ENCODE results near the gene FAM227B.
A peak's percentile ranks its signal among the peaks of the same experiment; 100 is the strongest.
"Not testable (repeated sequence)": the region's sequence is repeated elsewhere in the genome, so short reads cannot be mapped to it uniquely, and the experiment has no call there.

The FAM227B gene

DNA sequence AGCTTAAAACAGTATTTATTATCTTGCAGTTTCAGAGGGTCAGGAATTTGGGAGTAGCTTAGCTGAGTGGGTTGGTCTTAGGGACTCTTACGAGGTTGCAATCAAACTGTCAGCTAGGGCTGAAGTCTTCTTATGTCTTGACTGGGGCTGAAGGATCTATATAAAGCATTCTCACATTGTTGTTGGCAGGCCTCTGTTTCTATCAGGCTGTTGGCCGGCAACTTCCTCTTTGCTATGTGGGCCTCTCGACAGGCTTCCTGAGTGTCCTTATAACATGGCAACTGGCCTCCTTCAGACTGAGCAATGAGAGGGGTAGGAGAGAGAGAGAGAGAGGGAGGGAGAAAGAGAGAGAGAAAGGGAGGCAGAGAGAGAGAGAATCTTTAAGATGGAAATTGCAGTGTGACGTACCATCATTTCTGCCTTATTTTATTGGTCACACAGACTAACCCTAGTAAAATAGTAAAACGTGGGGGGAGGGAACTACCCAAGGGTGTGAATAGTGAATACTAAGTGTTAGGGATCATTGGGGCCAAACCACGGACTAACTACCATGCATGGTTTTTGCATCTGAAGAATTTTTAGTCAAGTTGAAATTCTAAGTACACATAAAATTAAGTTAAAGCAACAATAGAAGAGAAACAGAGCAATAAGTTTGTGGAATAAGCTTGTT, 181.5 kb downstream of the FAM227B start:
- no peak for DNase-seq (ENCODE audit: low spot score)

DNA sequence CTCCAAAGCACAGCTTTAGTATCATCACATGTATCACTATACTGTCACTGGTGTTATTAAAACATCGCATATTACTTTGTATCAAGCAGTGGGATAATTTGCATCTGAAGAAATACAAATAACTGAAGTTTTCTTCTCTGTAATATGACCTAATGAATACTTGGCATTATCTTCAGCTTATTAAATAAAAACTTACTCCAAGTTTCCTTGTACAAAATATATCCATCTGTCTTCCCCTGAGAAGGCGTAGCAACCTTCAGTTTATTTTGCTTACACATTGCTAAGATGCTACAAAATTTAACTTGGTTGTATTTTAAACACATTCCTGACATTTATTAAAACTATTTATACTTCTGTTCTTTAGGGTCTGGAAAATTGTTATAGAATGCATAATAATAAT, 183.9 kb downstream of the FAM227B start:
- no peak for DNase-seq (ENCODE audit: low spot score)

DNA sequence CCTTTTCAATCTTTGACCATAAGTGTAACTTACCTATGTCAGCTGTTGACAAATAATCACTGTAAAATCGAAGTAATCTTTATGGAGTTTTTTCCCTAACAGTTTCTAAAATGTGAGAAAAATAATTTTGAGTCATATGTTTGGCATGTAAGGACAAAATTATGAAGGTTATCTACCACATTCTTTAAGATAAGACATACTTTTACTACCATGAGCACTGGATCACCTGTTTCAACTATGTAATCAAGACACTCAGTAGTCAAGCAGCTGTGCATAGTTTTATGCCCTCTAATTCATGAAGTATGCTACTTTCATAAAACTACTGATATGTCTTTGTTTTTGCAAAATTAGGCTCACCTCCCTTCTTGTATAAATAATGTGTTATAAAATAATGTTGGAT, 185.4 kb downstream of the FAM227B start:
- no peak for DNase-seq (ENCODE audit: low spot score)

DNA sequence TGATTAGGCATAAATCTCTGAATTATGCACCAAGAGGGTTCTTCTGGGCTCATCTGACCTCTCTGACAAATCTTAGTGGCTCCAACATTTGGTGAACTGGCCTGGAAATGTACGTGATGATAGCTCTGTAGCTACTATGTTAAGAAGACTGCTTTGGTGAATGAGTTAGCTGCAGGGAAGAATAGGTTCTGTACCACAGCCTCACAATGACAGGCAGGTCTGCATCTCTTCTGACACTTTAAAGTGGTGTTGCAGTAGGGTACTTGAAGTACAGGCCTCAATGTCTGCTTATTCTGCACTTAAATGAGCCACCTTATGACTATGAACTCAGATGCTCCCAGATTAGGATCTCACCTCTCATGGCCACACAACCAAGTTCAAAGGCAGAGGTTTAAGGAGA, 190.6 kb downstream of the FAM227B start:
- no peak for DNase-seq (ENCODE audit: low spot score)

DNA sequence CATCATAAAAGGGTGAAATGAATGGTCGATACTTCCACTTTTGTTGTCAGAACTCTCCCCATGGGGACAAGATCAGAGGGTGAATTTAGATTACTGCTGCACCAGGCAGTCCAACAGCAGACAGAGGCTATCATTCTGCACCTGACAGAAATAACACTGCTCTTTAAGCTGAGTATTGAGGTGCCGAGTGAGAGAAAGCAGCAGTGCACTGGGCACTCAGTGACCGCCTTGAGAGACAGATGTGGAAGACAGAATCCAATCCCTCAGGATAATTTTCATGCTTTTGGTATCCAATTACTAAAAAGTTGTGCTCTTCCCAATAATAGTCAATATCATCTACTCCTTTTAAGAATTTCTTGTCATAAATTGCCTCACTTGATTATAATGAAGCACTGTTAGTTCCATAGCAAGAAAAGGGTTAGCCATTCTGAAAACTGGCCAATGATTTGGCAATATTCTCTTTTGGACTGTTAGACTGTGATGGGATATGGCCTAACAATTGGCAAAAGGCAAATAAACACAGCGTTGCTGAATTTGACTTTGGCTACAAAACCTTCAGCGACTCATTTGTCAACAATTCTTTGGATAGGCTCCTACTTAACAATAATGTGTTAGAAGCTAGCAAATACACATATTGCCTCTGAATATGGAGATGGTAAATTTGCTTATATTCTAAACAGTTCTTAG, 192.1 kb downstream of the FAM227B start:
- DNase-seq (ENCODE audit: low spot score) = no peak

DNA sequence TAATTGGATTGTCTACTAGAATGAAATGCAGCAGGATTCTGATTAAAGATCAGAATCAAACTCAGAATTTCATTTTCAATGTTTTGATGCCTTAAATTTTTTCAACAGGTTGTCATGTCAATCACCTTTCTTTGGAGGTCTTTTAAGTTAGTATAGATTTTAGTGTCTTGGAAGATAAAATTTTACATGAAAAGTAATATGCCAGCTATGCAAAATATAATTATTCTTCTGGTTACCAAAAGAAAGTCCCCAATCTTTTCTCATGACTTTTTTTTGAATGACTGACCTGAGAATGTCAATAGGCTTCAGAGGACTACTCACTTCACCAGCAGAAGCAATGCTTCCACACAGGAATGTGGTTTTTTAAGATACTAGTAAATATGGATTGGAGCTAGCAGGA, 193.2 kb downstream of the FAM227B start:
- no peak for DNase-seq (ENCODE audit: low spot score)

DNA sequence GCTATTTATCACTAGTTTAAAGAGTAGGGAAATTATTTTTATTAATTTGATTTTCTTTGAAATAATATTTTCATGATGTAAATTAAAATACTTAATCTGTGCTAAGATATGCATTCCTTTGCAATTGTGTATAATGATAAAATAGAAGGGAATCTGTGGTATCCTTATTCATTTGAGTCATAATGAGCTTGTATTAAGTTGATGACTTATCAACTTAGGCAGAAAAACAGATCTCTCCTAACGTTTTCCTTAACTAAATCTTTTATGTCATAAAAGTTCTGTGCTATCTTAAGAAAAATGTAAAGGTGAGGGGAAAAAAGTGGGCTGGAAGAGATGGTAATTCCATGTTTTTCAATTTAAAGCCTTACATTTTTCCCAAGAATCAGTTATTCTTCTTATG, 195.7 kb downstream of the FAM227B start:
- no peak for DNase-seq (ENCODE audit: low spot score)

DNA sequence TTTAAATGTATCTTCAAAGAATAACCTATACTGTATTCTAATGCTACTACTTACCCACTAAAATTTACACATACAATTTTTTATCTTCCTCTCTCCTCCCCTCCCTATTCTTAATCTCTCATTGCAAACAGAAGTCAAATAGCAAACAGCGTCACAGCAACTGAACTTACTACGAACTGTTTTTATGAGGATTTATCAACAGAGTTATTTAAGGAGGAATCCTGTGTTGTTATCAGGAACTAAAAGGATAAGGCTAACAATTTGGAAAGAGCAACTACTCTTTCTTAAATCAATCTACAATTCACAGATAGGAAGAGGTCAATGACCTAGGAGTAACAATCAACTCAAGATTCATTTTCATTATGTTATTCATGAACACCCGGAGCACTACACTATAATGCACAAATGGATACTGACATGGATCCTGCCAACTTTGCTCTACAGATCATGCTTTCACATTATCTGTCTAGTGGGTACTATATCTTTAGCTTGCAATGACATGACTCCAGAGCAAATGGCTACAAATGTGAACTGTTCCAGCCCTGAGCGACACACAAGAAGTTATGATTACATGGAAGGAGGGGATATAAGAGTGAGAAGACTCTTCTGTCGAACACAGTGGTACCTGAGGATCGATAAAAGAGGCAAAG, 196.6 kb downstream of the FAM227B start:
- no peak for DNase-seq (ENCODE audit: low spot score)

DNA sequence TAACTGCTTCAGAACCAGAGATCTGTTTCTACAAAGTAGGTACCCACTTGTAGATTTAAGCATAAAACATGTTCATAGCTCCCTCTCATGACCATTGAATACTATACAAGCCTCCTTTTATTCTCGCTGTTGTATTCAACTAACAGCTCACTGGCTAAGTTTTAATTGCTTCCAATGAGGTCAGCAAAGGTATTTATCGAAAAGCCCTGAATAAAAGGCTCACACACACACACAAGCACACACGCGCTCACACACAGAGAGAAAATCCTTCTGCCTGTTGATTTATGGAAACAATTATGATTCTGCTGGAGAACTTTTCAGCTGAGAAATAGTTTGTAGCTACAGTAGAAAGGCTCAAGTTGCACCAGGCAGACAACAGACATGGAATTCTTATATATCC, 197.6 kb downstream of the FAM227B start, which contains the start of gene FGF7:
Gene FGF7, plus strand, starts transcription at position 222 of the 400 bp plus-strand sequence. CDS start 1,056 bp downstream, outside the sequence.
- DNase-seq (ENCODE audit: low spot score) = no peak

DNA sequence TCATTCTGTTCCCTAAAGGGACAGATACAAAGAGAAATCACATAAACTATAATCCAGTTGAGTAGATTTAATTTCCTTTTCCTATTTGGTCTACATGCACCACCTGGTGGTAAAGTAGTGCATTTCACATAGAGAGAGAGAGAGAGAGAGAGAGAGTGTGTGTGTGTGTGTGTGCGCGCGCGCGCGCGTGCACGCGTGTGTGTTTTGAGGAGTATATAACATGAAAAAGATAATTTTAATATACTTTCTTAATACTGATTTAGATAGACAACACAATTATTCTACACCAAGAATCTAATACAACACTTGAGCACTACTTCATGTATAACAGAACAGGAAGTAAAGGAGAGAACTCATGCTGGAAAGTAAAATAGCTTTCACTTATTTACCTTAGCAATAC, 198.6 kb downstream of the FAM227B start:
- peak; percentile 62 for DNase-seq (ENCODE audit: low spot score)

DNA sequence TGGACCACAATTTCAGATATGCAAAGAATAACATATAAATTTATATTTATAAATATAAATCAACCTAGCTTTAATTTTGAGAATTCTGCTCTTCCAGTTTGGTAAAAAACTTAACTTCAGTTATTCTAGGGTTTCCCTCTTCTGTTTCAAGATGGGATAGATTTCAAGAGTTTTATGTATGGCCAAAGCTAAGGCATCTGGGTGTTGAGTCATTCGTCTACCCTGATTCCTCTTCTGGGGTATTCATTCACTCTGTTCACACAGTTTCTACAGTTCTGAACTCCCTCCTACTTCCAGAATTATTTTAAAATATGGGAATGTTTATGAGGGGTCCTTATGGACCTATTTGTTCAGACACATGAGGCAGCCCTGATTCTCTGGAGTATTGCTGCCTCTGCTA, 201.8 kb downstream of the FAM227B start:
- DNase-seq (ENCODE audit: low spot score) = peak; percentile 47

DNA sequence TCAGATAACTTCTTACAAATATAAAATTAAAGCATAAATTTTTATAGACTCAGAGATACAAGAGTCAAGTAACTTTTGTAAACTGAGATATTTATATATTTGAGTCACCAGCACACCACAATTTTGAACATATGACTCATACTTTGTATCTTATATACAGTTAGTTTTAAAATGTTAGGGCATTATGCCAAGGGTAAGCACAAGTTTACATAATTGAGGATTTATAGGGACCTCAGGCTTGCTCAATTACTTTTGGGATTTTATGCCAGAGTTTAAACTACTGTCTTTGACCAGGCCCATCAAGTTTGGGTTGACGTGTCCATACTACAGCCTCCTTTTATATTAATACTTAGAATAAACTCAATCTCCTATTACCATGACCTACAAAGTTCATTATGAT, 205.0 kb downstream of the FAM227B start:
- DNase-seq (ENCODE audit: low spot score) = peak; percentile 2

DNA sequence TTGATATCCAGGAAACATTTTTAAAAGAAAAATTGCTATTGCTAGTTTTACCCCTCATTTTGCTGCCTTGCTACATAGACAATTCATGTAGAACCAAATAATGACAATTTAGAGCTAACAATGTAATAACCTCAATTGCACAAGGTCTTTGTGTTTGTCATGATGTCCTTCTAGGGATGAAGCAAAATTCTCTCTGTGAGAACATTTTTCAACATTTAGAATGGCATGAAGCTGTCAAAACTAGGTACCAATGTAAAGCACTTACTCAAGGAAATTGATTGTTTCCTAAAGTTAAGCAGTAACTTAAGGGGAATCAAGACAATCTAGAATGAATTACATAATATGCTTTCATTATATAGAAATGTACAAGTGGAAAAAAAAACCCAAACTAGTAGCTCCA, 205.5 kb downstream of the FAM227B start:
- DNase-seq (ENCODE audit: low spot score) = no peak

DNA sequence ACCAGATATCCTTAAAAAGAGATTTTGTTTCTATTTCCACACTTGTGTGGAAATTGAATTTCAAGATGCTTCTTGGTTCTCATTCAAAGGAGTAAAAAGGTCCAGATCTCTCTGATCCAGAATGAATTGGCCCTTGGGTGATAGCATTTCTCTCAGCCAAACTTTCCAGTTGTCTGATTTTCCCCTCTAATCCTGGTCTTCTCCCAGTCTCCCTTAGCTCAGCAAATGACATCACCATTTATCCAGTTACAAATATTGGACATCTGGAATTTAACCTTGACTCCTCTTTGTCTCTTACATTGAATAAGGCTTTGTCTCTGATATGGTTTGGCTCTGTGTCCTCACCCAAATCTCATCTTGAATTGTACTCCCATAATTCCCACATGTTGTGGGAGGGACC, 207.8 kb downstream of the FAM227B start:
- no peak for DNase-seq (ENCODE audit: low spot score)

DNA sequence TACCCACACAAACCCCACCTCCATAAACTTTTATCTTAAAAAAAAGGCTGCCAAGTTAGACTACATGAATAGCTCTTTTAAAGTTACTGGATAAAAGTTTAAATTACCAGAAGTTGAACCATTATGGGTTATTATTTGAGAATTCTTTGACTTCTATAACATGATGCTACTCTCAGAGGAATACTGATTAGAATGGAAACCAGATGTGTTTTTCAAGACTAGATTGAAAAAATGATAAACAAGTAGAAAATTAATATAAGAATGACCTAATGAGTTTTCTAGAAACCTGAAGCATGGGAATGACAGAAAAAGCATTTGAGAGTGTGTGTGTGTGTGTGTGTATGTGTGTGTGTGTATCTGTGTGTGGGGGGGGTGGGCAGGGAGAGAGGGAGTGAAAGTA, 210.0 kb downstream of the FAM227B start:
- no peak for DNase-seq (ENCODE audit: low spot score)

DNA sequence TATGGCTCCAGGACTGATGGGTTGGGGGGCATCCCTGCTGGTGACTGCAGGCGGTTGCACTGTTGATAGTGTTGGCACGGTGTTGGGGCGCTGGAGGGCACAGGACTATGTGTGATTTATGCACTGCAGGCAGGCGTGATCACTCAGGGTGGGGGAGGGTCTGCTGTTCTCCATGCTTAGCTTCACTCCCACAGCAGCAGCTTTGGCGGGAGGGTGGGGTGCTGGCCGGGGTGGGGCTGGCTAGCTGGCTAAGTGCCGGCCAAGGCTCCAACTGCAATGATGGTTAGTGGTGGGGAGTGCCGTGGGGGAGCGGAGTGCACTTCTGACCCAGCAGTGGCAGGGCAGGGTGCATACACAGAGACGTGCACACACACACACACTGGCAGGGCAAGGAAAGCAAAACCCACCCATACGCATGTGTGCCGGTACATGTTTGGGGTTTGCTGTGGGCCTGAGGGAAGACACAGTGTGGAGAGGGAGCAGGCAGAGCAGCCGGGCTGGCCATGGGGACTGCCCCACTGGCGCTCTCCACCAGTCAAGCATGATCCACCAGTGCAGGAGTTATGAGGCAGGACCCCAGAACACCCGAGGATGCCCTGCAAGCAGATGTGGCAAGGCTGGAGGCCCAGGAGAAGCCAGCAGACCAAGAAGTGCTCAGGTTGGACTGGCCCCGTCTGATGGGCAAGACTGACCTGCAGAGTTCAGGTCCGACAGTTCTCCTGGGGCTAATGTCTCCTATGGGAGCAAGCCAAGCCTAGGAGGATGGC, 214.1 kb downstream of the FAM227B start:
- DNase-seq (ENCODE audit: low spot score) = no peak

DNA sequence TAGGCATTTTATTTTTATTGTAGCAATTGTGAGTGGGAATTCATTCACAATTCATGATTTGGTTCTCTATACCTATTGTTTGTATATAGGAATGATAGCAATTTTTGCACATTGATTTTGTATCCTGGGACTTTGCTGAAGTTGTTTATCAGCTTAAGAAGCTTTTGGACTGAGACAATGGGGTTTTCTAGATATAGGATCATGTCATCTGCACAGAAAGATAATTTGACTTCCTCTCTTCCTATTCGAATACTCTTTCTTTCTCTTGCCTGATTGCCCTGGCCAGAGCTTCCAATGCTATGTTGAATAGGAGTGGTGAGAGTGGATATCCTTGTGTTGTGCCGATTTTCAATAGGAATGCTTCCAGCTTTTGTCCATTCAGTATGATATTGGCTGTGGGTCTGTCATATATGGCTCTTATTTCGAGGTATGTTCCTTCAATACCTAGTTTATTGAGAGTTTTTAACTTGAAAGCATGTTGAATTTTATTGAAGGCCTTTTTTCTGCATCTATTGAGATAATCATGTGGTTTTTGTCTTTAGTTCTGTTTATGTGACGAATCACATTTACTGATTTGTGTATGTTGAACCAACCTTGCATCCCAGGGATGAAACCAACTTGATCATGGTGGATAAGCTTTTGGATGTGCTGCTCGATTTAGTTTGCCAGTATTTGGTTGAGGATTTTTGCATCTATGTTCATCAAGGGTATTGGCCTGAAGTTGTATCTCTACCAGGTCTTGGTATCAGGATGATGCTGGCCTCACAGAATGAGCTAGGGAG, 217.9 kb downstream of the FAM227B start:
- not testable (repeated sequence) for DNase-seq (ENCODE audit: low spot score)

DNA sequence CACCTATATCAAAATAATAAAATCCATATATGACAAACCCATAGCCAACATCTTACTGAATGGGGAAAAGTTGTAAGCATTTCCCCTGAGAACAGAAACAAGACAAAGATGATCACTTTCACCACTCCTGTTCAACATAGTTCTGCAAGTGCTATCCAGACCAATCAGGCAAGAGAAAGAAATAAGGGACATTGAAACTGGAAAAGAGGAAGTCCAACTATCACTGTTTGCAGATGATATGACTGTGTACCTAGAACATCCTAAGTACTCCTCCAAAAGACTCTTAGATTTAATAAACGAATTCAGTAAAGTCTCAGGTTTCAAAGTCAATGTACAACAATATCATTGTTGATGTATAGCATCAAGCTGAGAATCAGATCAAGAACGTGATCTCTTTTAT, 233.1 kb downstream of the FAM227B start:
- DNase-seq (ENCODE audit: low spot score) = no peak

DNA sequence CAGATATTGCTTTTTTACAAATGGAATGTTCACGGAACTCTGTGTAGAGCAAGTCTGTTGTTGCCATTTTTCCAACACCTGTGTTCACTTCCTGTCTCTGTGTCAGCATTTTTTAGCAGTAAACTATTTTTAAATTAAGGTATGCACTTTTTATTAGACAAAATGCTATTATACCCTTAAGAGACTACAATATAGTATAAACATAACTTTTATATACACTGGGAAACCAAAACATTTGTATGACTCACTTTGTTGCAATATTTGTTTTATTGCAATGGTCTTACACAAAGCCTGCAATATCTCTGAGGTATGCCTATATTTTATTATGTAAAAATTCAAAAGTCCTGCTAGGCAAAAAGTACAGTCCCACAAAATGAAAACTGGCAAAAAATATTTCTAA, 237.4 kb downstream of the FAM227B start:
- no peak for DNase-seq (ENCODE audit: low spot score)

DNA sequence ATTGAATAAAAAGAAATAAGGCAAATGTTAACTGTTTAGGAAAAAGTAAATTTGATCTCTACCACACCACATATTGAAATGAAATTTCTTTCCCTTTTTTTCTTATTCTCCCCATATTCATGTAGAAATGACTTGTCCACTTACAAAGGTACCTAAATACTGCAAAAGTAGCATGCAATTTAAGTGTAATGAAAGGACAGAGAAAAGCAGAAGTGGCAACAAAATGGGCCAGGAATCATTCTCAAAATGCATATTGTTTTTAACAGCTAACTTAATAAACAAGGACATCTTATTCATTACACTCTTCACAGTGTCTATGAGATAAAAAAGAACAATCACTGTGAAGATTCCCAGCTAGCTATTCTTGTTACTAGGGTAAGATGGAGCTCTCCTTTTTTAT, 238.2 kb downstream of the FAM227B start:
- no peak for DNase-seq (ENCODE audit: low spot score)

DNA sequence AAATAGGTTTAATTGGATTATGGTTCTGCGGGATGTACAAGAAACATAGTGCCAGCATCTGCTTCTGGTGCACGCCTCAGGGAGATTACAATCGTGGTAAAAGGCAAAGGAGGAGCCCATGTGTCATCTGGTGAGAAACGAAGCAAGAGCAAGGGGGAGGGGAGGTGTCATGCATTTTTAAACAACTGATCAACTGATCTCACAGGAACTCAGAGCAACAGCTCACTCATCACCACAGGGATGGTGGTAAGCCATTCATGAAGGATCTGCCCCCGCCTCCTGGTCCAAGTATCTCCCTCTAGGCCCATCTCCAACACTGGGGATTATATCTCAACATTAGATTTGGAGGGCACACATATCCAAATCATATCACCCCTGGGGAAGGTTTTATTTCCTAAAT, 239.7 kb downstream of the FAM227B start:
- DNase-seq (ENCODE audit: low spot score) = no peak

DNA sequence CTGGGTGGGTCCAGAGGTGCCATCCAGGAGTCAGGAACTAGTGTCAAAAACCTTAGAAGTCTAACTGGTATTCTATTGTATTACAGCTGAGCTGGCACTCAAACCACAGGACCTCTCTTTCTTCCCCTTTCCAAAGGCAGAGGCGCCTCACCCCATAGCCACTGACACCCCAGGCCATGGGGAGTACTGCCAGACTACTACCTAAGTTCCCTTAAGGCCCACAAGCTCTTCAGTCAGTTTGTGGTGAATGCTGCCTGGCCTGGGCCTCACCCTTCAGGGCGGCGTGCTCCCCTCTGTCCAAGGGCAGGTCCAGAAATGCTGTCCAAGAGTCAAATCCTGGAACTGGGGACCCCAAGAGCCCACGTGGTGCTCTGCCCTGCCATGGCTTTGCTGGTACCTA, 240.6 kb downstream of the FAM227B start:
- no peak for DNase-seq (ENCODE audit: low spot score)

All from kidney tubule cell (primary cell).